Measurements from ENCODE around the gene FEZ2. TPM values are rescaled to one million over a fixed set of nuclear protein-coding genes. Genes with fewer than 3 reads are reported as not detected.
"Not testable (repeated sequence)": the region's sequence is repeated elsewhere in the genome, so short reads cannot be mapped to it uniquely, and the experiment has no call there.

FEZ2 gene
- total RNA-seq, 2 experiments from 2014 or later: 9.1 to 12.2 TPM

- Mint-ChIP-seq H3K9me3 (ENCODE audit: low read depth) (no peaks in the 10 kb centered on the region), H3K27ac (no peak overlapping the region), H3K36me3 (ENCODE audit: low read depth) (no peaks in the 10 kb centered on the region), H3K27me3 (no peaks in the 10 kb centered on the region), H3K4me3 (no peak overlapping the region), H3K4me1 (no peaks in the 10 kb centered on the region)
- DNase-seq (no peak), ATAC-seq (no peak)
- CTCF ChIA-PET: no interaction called here
- intact Hi-C loops (cut with DNase I, micrococcal nuclease): no loop called here
- POLR2A ChIA-PET: no interaction called here
These were observed 13.5 kb upstream of the FEZ2 start for GRCh38 chr2:36611316-36611990.

- H3K27me3 Mint-ChIP-seq: no peaks in the 10 kb centered on the region
- H3K4me1 Mint-ChIP-seq: no peaks in the 10 kb centered on the region
- no peak overlapping the region for H3K4me3 Mint-ChIP-seq
- H3K36me3 Mint-ChIP-seq (ENCODE audit: low read depth): no peaks in the 10 kb centered on the region
- ChIA-PET CTCF (no interaction called here), POLR2A (no interaction called here)
- intact Hi-C loops (cut with DNase I, micrococcal nuclease): no loop called here
- no peak for ATAC-seq
- H3K9me3 Mint-ChIP-seq (ENCODE audit: low read depth): no peaks in the 10 kb centered on the region
- DNase-seq: no peak
- no peak overlapping the region for H3K27ac Mint-ChIP-seq
These were observed 11.5 kb upstream of the FEZ2 start for GRCh38 chr2:36609507-36609906.

- CTCF ChIA-PET: interaction anchor here (0.5 kb wide), 1 partner anchor 22 kb away, joined by 3 read pairs; no protein-coding TSS in a partner anchor
These were observed 10.0 kb upstream of the FEZ2 start for GRCh38 chr2:36607947-36608346.

GRCh38 chr2:36606925-36607324, 9.0 kb upstream of the FEZ2 start:
- Mint-ChIP-seq H3K9me3 (ENCODE audit: low read depth) (no peaks in the 10 kb centered on the region), H3K36me3 (ENCODE audit: low read depth) (no peaks in the 10 kb centered on the region), H3K27ac (no peak overlapping the region), H3K4me1 (no peaks in the 10 kb centered on the region), H3K4me3 (no peak overlapping the region), H3K27me3 (no peaks in the 10 kb centered on the region)
- POLR2A ChIA-PET: no interaction called here
- CTCF ChIA-PET: interaction anchor here (1.6 kb wide), 1 partner anchor 57 kb away, joined by 4 read pairs; no protein-coding TSS in a partner anchor
- ATAC-seq (no peak), DNase-seq (no peak)
- intact Hi-C loops (cut with DNase I, micrococcal nuclease): no loop called here

More at GRCh38 chr2:36607947-36608346, 10.0 kb upstream of the FEZ2 start:
- no peak for ATAC-seq
- no peak for DNase-seq
- H3K36me3 Mint-ChIP-seq (ENCODE audit: low read depth): no peaks in the 10 kb centered on the region
- POLR2A ChIA-PET: no interaction called here
- intact Hi-C loops (cut with DNase I, micrococcal nuclease): no loop called here
- no peak overlapping the region for H3K27ac Mint-ChIP-seq
- H3K27me3 Mint-ChIP-seq: no peaks in the 10 kb centered on the region
- H3K4me3 Mint-ChIP-seq: no peak overlapping the region
- H3K9me3 Mint-ChIP-seq (ENCODE audit: low read depth): no peaks in the 10 kb centered on the region
- H3K4me1 Mint-ChIP-seq: no peaks in the 10 kb centered on the region

- H3K9me3 Mint-ChIP-seq (ENCODE audit: low read depth): no peaks in the 10 kb centered on the region
- intact Hi-C loops (cut with DNase I, micrococcal nuclease): no loop called here
- DNase-seq (no peak), ATAC-seq (no peak)
- CTCF ChIA-PET: interaction anchor here (0.9 kb wide), 1 partner anchor 166 kb away, joined by 3 read pairs; no protein-coding TSS in a partner anchor
- no peaks in the 10 kb centered on the region for H3K36me3 Mint-ChIP-seq (ENCODE audit: low read depth)
- no peak overlapping the region for H3K4me3 Mint-ChIP-seq
- POLR2A ChIA-PET: no interaction called here
- no peak overlapping the region for H3K27ac Mint-ChIP-seq
- H3K27me3 Mint-ChIP-seq: no peaks in the 10 kb centered on the region
- no peaks in the 10 kb centered on the region for H3K4me1 Mint-ChIP-seq
These were observed 7.3 kb upstream of the FEZ2 start for GRCh38 chr2:36605273-36605672.

- intact Hi-C loops (cut with DNase I, micrococcal nuclease); H3K27me3 Mint-ChIP-seq; H3K9me3 Mint-ChIP-seq (ENCODE audit: low read depth); H3K4me1 Mint-ChIP-seq; POLR2A ChIA-PET; H3K27ac Mint-ChIP-seq; DNase-seq; H3K36me3 Mint-ChIP-seq (ENCODE audit: low read depth); ATAC-seq; H3K4me3 Mint-ChIP-seq; CTCF ChIA-PET: not testable (repeated sequence)
These were observed 5.7 kb upstream of the FEZ2 start for GRCh38 chr2:36603629-36604028.

- H3K4me3 Mint-ChIP-seq: peak overlapping the region; percentile 87
- POLR2A ChIA-PET: no interaction called here
- H3K27ac Mint-ChIP-seq: peak overlapping the region; percentile 92
These were observed 901 bp downstream of the FEZ2 start for GRCh38 chr2:36597003-36597531.

GRCh38 chr2:36596397-36596796, 1.6 kb downstream of the FEZ2 start:
- intact Hi-C loops (cut with DNase I, micrococcal nuclease): loop anchor here (2.0 kb wide), 2 partner anchors 240 to 370 kb away; partner anchors contain the start of gene STRN (in 2 of the 2)
- Mint-ChIP-seq H3K27ac (no peak overlapping the region), H3K9me3 (ENCODE audit: low read depth) (no peaks in the 10 kb centered on the region), H3K27me3 (no peaks in the 10 kb centered on the region), H3K36me3 (ENCODE audit: low read depth) (peaks cover 7% of the 10 kb centered on the region), H3K4me1 (peaks cover 34% of the 10 kb centered on the region), H3K4me3 (peak overlapping the region; percentile 87)
- POLR2A ChIA-PET: no interaction called here
- ATAC-seq (no peak), DNase-seq (no peak)
- CTCF ChIA-PET: no interaction called here

More at GRCh38 chr2:36597003-36597531, 901 bp downstream of the FEZ2 start:
- intact Hi-C loops (cut with DNase I, micrococcal nuclease): loop anchor here (2.0 kb wide), 2 partner anchors 240 to 370 kb away; partner anchors contain the start of gene STRN (in 2 of the 2)
- no peaks in the 10 kb centered on the region for H3K27me3 Mint-ChIP-seq
- no peaks in the 10 kb centered on the region for H3K9me3 Mint-ChIP-seq (ENCODE audit: low read depth)
- peak; percentile 15 for DNase-seq
- CTCF ChIA-PET: no interaction called here
- H3K36me3 Mint-ChIP-seq (ENCODE audit: low read depth): peaks cover 7% of the 10 kb centered on the region
- ATAC-seq: no peak
- peaks cover 29% of the 10 kb centered on the region for H3K4me1 Mint-ChIP-seq

GRCh38 chr2:36594849-36595248, 3.1 kb downstream of the FEZ2 start:
- DNase-seq: no peak
- no peak for ATAC-seq
- POLR2A ChIA-PET: no interaction called here

GRCh38 chr2:36589230-36589630, 8.7 kb downstream of the FEZ2 start:
- peaks cover 9% of the 10 kb centered on the region for H3K4me1 Mint-ChIP-seq
- no peak overlapping the region for H3K4me3 Mint-ChIP-seq
- CTCF ChIA-PET: no interaction called here
- H3K27me3 Mint-ChIP-seq: no peaks in the 10 kb centered on the region
- intact Hi-C loops (cut with DNase I, micrococcal nuclease): no loop called here
- H3K36me3 Mint-ChIP-seq (ENCODE audit: low read depth): peaks cover 41% of the 10 kb centered on the region
- POLR2A ChIA-PET: no interaction called here
- ATAC-seq: no peak
- no peaks in the 10 kb centered on the region for H3K9me3 Mint-ChIP-seq (ENCODE audit: low read depth)
- no peak for DNase-seq
- H3K27ac Mint-ChIP-seq: no peak overlapping the region

More at GRCh38 chr2:36594849-36595248, 3.1 kb downstream of the FEZ2 start:
- Mint-ChIP-seq H3K4me1 (peaks cover 34% of the 10 kb centered on the region), H3K27me3 (no peaks in the 10 kb centered on the region), H3K36me3 (ENCODE audit: low read depth) (peaks cover 14% of the 10 kb centered on the region), H3K9me3 (ENCODE audit: low read depth) (no peaks in the 10 kb centered on the region), H3K27ac (no peak overlapping the region), H3K4me3 (no peak overlapping the region)
- intact Hi-C loops (cut with DNase I, micrococcal nuclease): no loop called here
- CTCF ChIA-PET: interaction anchor here (1.3 kb wide), 1 partner anchor 176 kb away, joined by 4 read pairs; no protein-coding TSS in a partner anchor

- Mint-ChIP-seq H3K27ac (no peak overlapping the region), H3K36me3 (ENCODE audit: low read depth) (peaks cover 45% of the 10 kb centered on the region), H3K4me3 (no peak overlapping the region), H3K27me3 (no peaks in the 10 kb centered on the region), H3K9me3 (ENCODE audit: low read depth) (no peaks in the 10 kb centered on the region), H3K4me1 (peaks cover 5% of the 10 kb centered on the region)
- ChIA-PET POLR2A (no interaction called here), CTCF (no interaction called here)
- ATAC-seq: peak; percentile 26
- DNase-seq: no peak
- intact Hi-C loops (cut with DNase I, micrococcal nuclease): loop anchor here in 1 of 2 experiments (2.0 kb wide), 1 partner anchor 77 kb away; no protein-coding TSS in a partner anchor
These were observed 10.4 kb downstream of the FEZ2 start for GRCh38 chr2:36587556-36587955.

- intact Hi-C loops (cut with DNase I, micrococcal nuclease): loop anchor here in 1 of 2 experiments (2.0 kb wide), 1 partner anchor 78 kb away; no protein-coding TSS in a partner anchor
- H3K9me3 Mint-ChIP-seq (ENCODE audit: low read depth): no peaks in the 10 kb centered on the region
- no peak overlapping the region for H3K27ac Mint-ChIP-seq
- DNase-seq (no peak), ATAC-seq (no peak)
- peaks cover 50% of the 10 kb centered on the region for H3K36me3 Mint-ChIP-seq (ENCODE audit: low read depth)
- CTCF ChIA-PET: interaction anchor here (0.6 kb wide), 1 partner anchor 1519 kb away, joined by 3 read pairs; no protein-coding TSS in a partner anchor
- POLR2A ChIA-PET: no interaction called here
- H3K4me3 Mint-ChIP-seq: no peak overlapping the region
- peaks cover 5% of the 10 kb centered on the region for H3K4me1 Mint-ChIP-seq
- H3K27me3 Mint-ChIP-seq: no peaks in the 10 kb centered on the region
These were observed 10.9 kb downstream of the FEZ2 start for GRCh38 chr2:36587101-36587500.
